ENCODE data around the gene QPCT. TPM values are rescaled to one million over a fixed set of nuclear protein-coding genes. Genes with fewer than 3 reads are reported as not detected.

Gene QPCT
- total RNA-seq, 4 donors from 2014 or later, result 2.1 to 13.7 (median 7.2) TPM

- H3K9me3 ChIP-seq, result no peaks in the 10 kb centered on the region
- WGBS, 2 donors, result 58 to 75% methylated on average over 3 of the region's 3 CpGs
- no peaks in the 10 kb centered on the region for H3K27me3 ChIP-seq
- H3K4me1 ChIP-seq, result peaks cover 5 to 27% (median 10%) of the 10 kb centered on the region in 3 donors
- intact Hi-C loops (cut with DNase I), result no loop called here
- H3K4me3 ChIP-seq, result no peak overlapping the region
- no peaks in the 10 kb centered on the region for H3K36me3 ChIP-seq
- no peak for DNase-seq
- no peak overlapping the region for H3K27ac ChIP-seq
- TF ChIP-seq CTCF (IDR thresholded peaks at IDR 0.05) (no peak), POLR2A (IDR thresholded peaks at IDR 0.05) (no peak)
These were observed 4.9 kb downstream of the QPCT start for GRCh38 chr2:37349231-37349860.

- no peaks in the 10 kb centered on the region for H3K9me3 ChIP-seq
- H3K27me3 ChIP-seq, result no peaks in the 10 kb centered on the region
- WGBS, 2 donors, result 30 to 32% methylated on average over 3 of the region's 3 CpGs
- no peak overlapping the region for H3K4me3 ChIP-seq
- intact Hi-C loops (cut with DNase I), result no loop called here
- DNase-seq, result no peak
- no peak for TF ChIP-seq POLR2A (IDR thresholded peaks at IDR 0.05)
- TF ChIP-seq CTCF (IDR thresholded peaks at IDR 0.05), result no peak
- H3K4me1 ChIP-seq, result peaks cover 4 to 20% (median 10%) of the 10 kb centered on the region in 3 donors
- no peaks in the 10 kb centered on the region for H3K36me3 ChIP-seq
- H3K27ac ChIP-seq, result no peak overlapping the region
These were observed 5.6 kb downstream of the QPCT start for GRCh38 chr2:37350034-37350433.

- Histone ChIP-seq H3K36me3 (no peaks in the 10 kb centered on the region), H3K4me1 (peaks cover 0 to 15% (median 10%) of the 10 kb centered on the region in 3 donors), H3K27ac (no peak overlapping the region), H3K9me3 (no peaks in the 10 kb centered on the region), H3K27me3 (no peaks in the 10 kb centered on the region), H3K4me3 (no peak overlapping the region)
- intact Hi-C loops (cut with DNase I), result no loop called here
- TF ChIP-seq CTCF (IDR thresholded peaks at IDR 0.05), result no peak
- TF ChIP-seq POLR2A (IDR thresholded peaks at IDR 0.05), result no peak
- WGBS, 2 donors, result 95 to 97% methylated on average over 3 of the region's 3 CpGs
- no peak for DNase-seq
These were observed 10.1 kb downstream of the QPCT start for GRCh38 chr2:37354531-37354930.

GRCh38 chr2:37355735-37356134, 11.3 kb downstream of the QPCT start:
- intact Hi-C loops (cut with DNase I), result no loop called here
- WGBS, 2 donors, result 86 to 93% methylated on average over 7 of the region's 7 CpGs
- DNase-seq, result no peak

GRCh38 chr2:37356299-37356698, 11.9 kb downstream of the QPCT start:
- H3K27me3 ChIP-seq, result no peaks in the 10 kb centered on the region
- H3K27ac ChIP-seq, result no peak overlapping the region
- peaks cover 0 to 6% (median 0%) of the 10 kb centered on the region in 3 donors for H3K4me1 ChIP-seq
- no peak for DNase-seq
- no peaks in the 10 kb centered on the region for H3K9me3 ChIP-seq
- WGBS, 2 donors, result 61 to 65% methylated on average over 6 of the region's 6 CpGs
- intact Hi-C loops (cut with DNase I), result no loop called here
- H3K4me3 ChIP-seq, result no peak overlapping the region
- no peaks in the 10 kb centered on the region for H3K36me3 ChIP-seq
- TF ChIP-seq CTCF (IDR thresholded peaks at IDR 0.05) (no peak), POLR2A (IDR thresholded peaks at IDR 0.05) (no peak)

More at GRCh38 chr2:37355735-37356134, 11.3 kb downstream of the QPCT start:
- H3K27ac ChIP-seq, result no peak overlapping the region
- no peaks in the 10 kb centered on the region for H3K9me3 ChIP-seq
- no peaks in the 10 kb centered on the region for H3K36me3 ChIP-seq
- H3K4me1 ChIP-seq, result peaks cover 0 to 5% (median under 1%) of the 10 kb centered on the region in 3 donors
- H3K4me3 ChIP-seq, result no peak overlapping the region
- no peak for TF ChIP-seq CTCF (IDR thresholded peaks at IDR 0.05)
- TF ChIP-seq POLR2A (IDR thresholded peaks at IDR 0.05), result no peak
- H3K27me3 ChIP-seq, result no peaks in the 10 kb centered on the region

All from esophagus squamous epithelium (tissue), 5 donors.